ENCODE data around the gene ARHGEF39. TPM values are rescaled to one million over a fixed set of nuclear protein-coding genes. Genes with fewer than 3 reads are reported as not detected.

Gene ARHGEF39
- total RNA-seq, 1 donor from 2014 or later, result 1.0 TPM

GRCh38 chr9:35711501-35712428 is 46.8 kb upstream of the ARHGEF39 start:
- TF ChIP-seq EZH2 (IDR thresholded peaks at IDR 0.05; ENCODE audit: insufficient read depth, low read length) (no peak), CTCF (IDR thresholded peaks at IDR 0.05; ENCODE audit: insufficient read depth, low read depth, low read length) (no peak)
- no peak overlapping the region for H3K4me3 Mint-ChIP-seq (ENCODE audit: unreplicated experiment)
- FAIRE-seq, result no peak
- no peaks in the 10 kb centered on the region for H3K9me3 Mint-ChIP-seq (ENCODE audit: unreplicated experiment)
- H3K27me3 ChIP-seq (ENCODE audit: insufficient read depth, low read length), result no peaks in the 10 kb centered on the region
- H2AFZ ChIP-seq (ENCODE audit: low read depth, low read length), result no peak overlapping the region
- no peaks in the 10 kb centered on the region for H3K4me1 ChIP-seq (ENCODE audit: insufficient read depth, low read length)
- H3K4me2 ChIP-seq (ENCODE audit: low read length), result no peak overlapping the region
- no peak for DNase-seq (ENCODE audit: low read depth)
- H3K4me3 ChIP-seq (ENCODE audit: insufficient read depth, low read depth, low read length), result no peak overlapping the region
- H3K79me2 ChIP-seq (ENCODE audit: insufficient read depth, low read length), result peaks cover 61% of the 10 kb centered on the region
- no peak overlapping the region for H3K27ac ChIP-seq (ENCODE audit: low read depth, low read length)
- H4K20me1 ChIP-seq (ENCODE audit: insufficient read depth, low read length), result peaks cover 90% of the 10 kb centered on the region
- H3K36me3 Mint-ChIP-seq (ENCODE audit: low read depth, unreplicated experiment), result peaks cover 47% of the 10 kb centered on the region
- no peak overlapping the region for H3K9ac ChIP-seq (ENCODE audit: low read length)
- peaks cover 12% of the 10 kb centered on the region for H3K4me1 Mint-ChIP-seq (ENCODE audit: low read depth, unreplicated experiment)
- H3K36me3 ChIP-seq (ENCODE audit: insufficient read depth, low read length), result peaks cover 85% of the 10 kb centered on the region
- no peaks in the 10 kb centered on the region for H3K27me3 Mint-ChIP-seq (ENCODE audit: low read depth, unreplicated experiment)
- no peak overlapping the region for H3K27ac Mint-ChIP-seq (ENCODE audit: unreplicated experiment)
- no peaks in the 10 kb centered on the region for H3K9me3 ChIP-seq (ENCODE audit: insufficient read depth, low read depth, low read length)

- Mint-ChIP-seq H3K27me3 (ENCODE audit: low read depth, unreplicated experiment) (no peaks in the 10 kb centered on the region), H3K4me3 (ENCODE audit: unreplicated experiment) (no peak overlapping the region), H3K36me3 (ENCODE audit: low read depth, unreplicated experiment) (peaks cover 44% of the 10 kb centered on the region), H3K4me1 (ENCODE audit: low read depth, unreplicated experiment) (peaks cover 9% of the 10 kb centered on the region), H3K27ac (ENCODE audit: unreplicated experiment) (no peak overlapping the region), H3K9me3 (ENCODE audit: unreplicated experiment) (no peaks in the 10 kb centered on the region)
- Histone ChIP-seq H4K20me1 (ENCODE audit: insufficient read depth, low read length) (peaks cover 90% of the 10 kb centered on the region), H3K27ac (ENCODE audit: low read depth, low read length) (no peak overlapping the region), H3K79me2 (ENCODE audit: insufficient read depth, low read length) (peaks cover 60% of the 10 kb centered on the region), H3K4me3 (ENCODE audit: insufficient read depth, low read depth, low read length) (no peak overlapping the region), H3K4me1 (ENCODE audit: insufficient read depth, low read length) (no peaks in the 10 kb centered on the region), H3K36me3 (ENCODE audit: insufficient read depth, low read length) (peaks cover 86% of the 10 kb centered on the region), H3K9ac (ENCODE audit: low read length) (no peak overlapping the region), H3K9me3 (ENCODE audit: insufficient read depth, low read depth, low read length) (no peaks in the 10 kb centered on the region), H3K4me2 (ENCODE audit: low read length) (no peak overlapping the region), H3K27me3 (ENCODE audit: insufficient read depth, low read length) (no peaks in the 10 kb centered on the region), H2AFZ (ENCODE audit: low read depth, low read length) (no peak overlapping the region)
- no peak for FAIRE-seq
- no peak for DNase-seq (ENCODE audit: low read depth)
- TF ChIP-seq CTCF (IDR thresholded peaks at IDR 0.05; ENCODE audit: insufficient read depth, low read depth, low read length) (no peak), EZH2 (IDR thresholded peaks at IDR 0.05; ENCODE audit: insufficient read depth, low read length) (no peak)
Measured at GRCh38 chr9:35710818-35711500, 46.0 kb upstream of the ARHGEF39 start.
